NB4 (cell line): ENCODE data around the gene OSBPL2.

Source experiments
- DNase-seq: peaks from one replicate; pipeline ENCODE4 v3.0.0; 2010; ENCODE audit warnings: low read depth
- H3K4me3 ChIP-seq: one replicate; pipeline ENCODE4 v1.5.1; 2011; ENCODE audit warnings: mild to moderate bottlenecking, low read depth, low read length, moderate library complexity
- MAX ChIP-seq: IDR thresholded peaks from 2 replicates; pipeline ENCODE4 v1.6.1; 2011; ENCODE audit warnings: low read depth, low read length
- MYC ChIP-seq: IDR thresholded peaks from 2 replicates; pipeline ENCODE4 v1.6.1; 2011; ENCODE audit warnings: low read depth, low read length
- POLR2A ChIP-seq: IDR thresholded peaks from 2 replicates; pipeline ENCODE4 v1.6.1; 2011; ENCODE audit warnings: mild to moderate bottlenecking; ENCODE audit not compliant: insufficient read length; ENCODE audit errors: extremely low read depth
- TF ChIP-seq, protein P1 (sequence below): IDR thresholded peaks from one replicate; pipeline ENCODE4 v1.5.1; 2012; ENCODE audit warnings: low read depth, low read length

OSBPL2 gene

GRCh38 chr20:62266340-62266739 lies 28.0 kb downstream of the OSBPL2 start:
- TF ChIP-seq MAX = no peak
- TF ChIP-seq, protein P1, sequence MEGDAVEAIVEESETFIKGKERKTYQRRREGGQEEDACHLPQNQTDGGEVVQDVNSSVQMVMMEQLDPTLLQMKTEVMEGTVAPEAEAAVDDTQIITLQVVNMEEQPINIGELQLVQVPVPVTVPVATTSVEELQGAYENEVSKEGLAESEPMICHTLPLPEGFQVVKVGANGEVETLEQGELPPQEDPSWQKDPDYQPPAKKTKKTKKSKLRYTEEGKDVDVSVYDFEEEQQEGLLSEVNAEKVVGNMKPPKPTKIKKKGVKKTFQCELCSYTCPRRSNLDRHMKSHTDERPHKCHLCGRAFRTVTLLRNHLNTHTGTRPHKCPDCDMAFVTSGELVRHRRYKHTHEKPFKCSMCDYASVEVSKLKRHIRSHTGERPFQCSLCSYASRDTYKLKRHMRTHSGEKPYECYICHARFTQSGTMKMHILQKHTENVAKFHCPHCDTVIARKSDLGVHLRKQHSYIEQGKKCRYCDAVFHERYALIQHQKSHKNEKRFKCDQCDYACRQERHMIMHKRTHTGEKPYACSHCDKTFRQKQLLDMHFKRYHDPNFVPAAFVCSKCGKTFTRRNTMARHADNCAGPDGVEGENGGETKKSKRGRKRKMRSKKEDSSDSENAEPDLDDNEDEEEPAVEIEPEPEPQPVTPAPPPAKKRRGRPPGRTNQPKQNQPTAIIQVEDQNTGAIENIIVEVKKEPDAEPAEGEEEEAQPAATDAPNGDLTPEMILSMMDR = no peak
- TF ChIP-seq MYC = no peak
- no peak for TF ChIP-seq POLR2A
- H3K4me3 ChIP-seq = no peak overlapping the region
- no peak for DNase-seq

- H3K4me3 ChIP-seq = no peak overlapping the region
- TF ChIP-seq POLR2A (no peak), MAX (no peak), MYC (no peak)
- TF ChIP-seq, protein P1 = no peak
- DNase-seq = no peak
These were observed 28.5 kb downstream of the OSBPL2 start for GRCh38 chr20:62266851-62267250.

DNA sequence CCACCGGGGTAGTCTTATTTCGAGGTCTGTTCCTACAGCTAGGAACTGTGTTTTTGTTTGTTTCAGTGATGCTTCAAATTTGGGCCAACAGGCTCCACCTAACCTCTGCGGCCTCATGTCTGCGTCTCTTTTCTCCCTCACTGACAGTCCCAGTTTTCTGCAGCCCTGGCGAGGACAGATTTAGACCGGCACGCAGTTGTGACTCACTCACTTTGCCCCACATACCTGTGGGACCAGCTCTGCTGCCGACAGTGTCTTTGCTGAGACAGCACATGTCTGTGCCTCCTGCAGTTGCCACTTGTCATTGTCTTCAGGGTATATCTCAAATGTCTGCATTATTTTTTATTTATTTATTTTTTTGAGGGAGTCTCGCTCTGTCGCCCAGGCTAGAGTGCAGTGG lies 29.2 kb downstream of the OSBPL2 start:
- TF ChIP-seq MAX (no peak), POLR2A (no peak), MYC (no peak)
- TF ChIP-seq, protein P1 = no peak
- H3K4me3 ChIP-seq = no peak overlapping the region
- DNase-seq = no peak

DNA sequence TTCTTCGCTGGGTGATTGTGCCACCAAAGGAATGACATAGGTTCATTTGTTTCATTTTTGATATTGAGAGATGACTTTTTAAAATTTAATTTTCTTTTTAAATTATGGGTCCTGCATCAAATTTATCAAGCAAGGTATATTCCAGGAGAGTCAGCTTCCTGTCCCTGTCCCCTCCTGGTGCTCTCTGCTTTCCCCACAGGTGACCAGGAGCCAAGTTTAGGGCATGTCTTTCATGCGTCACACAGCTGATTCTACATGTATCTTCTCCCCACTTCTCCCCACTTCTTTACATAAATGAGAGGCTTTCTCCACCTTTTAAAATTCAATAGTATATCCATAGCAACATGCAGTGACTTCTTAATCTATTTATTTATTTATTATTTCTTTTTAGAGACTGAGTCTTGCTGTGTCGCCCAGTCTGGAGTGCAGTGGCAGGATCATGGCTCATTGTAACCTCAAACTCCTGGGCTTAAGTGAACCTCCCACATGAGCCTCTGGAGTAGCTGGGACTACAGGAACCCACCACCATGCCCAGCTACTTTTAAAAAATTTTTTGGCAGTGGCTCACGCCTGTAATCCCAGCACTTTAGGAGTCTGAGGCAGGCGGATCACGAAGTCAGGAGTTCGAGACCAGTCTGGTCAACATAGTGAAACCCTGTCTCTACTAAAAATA lies 30.0 kb downstream of the OSBPL2 start:
- TF ChIP-seq POLR2A = no peak
- no peak for TF ChIP-seq MAX
- TF ChIP-seq, protein P1 = no peak
- TF ChIP-seq MYC = no peak
- no peak for DNase-seq
- H3K4me3 ChIP-seq = no peak overlapping the region

GRCh38 chr20:62269378-62269777 lies 31.1 kb downstream of the OSBPL2 start:
- DNase-seq = no peak
- no peak for TF ChIP-seq MYC
- no peak overlapping the region for H3K4me3 ChIP-seq

DNA sequence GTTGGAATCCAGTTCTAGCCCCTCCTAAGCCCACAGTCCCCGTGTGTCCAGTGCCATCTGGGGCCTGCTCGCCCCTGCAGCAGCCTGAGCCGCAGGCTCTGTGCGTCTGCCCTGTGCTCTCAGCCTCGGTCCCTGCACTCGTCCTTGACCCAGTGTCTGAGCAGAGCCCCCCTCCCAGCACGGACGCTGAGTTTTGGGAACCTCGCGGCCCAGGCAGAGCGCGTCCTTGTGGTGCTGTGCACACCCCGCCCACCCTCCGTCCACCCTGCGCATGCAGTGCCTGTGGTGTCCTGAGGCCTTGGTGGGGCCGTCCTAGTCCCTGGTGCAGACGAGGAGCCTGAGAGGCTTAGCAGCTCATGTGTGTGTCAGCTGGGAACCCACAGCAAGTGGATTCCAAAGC lies 31.6 kb downstream of the OSBPL2 start:
- no peak for DNase-seq
- no peak for TF ChIP-seq POLR2A
- H3K4me3 ChIP-seq = no peak overlapping the region

GRCh38 chr20:62272200-62272599 lies 33.9 kb downstream of the OSBPL2 start:
- DNase-seq = no peak
- H3K4me3 ChIP-seq = no peak overlapping the region
- TF ChIP-seq, protein P1 = peak; percentile 10
- no peak for TF ChIP-seq POLR2A
